Smooth muscle cell (in vitro differentiated cells): Measurements from ENCODE around the gene NLN. TPM values are rescaled to one million over a fixed set of nuclear protein-coding genes. Genes with fewer than 3 reads are reported as not detected.

ENCODE experiments used
- DNase-seq: peaks from one replicate; lab custom pipeline; 2025; ENCODE audit not compliant: unreplicated experiment; lab: John Stamatoyannopoulos, UW
- H2AFZ ChIP-seq: fragments of 200-600 bp; sonication (generic); 2 replicates; pipeline ENCODE4 v1.6.0; 2016; ENCODE audit warnings: antibody characterized with exemption, low read depth, mild to moderate bottlenecking
- H3F3A ChIP-seq: fragments of 200-600 bp; sonication (generic); 2 replicates; pipeline ENCODE4 v1.6.0; 2017; ENCODE audit warnings: antibody characterized with exemption, low read depth
- H3K27ac ChIP-seq: fragments of 200-600 bp; sonication (generic); 2 replicates; pipeline ENCODE4 v1.5.1; 2016; ENCODE audit warnings: low read depth, mild to moderate bottlenecking
- H3K27me3 ChIP-seq: fragments of 200-600 bp; sonication (generic); 2 replicates; pipeline ENCODE4 v1.6.1; 2016; ENCODE audit warnings: low read depth, mild to moderate bottlenecking
- H3K36me3 ChIP-seq: fragments of 200-600 bp; sonication (generic); 2 replicates; pipeline ENCODE4 v1.5.1; 2016; ENCODE audit warnings: low read depth
- H3K4me1 ChIP-seq: fragments of 200-600 bp; sonication (generic); 2 replicates; pipeline ENCODE4 v1.5.1; 2016; ENCODE audit warnings: low read depth
- H3K4me2 ChIP-seq: fragments of 200-600 bp; sonication (generic); 2 replicates; pipeline ENCODE4 v1.6.0; 2016; ENCODE audit warnings: mild to moderate bottlenecking
- H3K4me3 ChIP-seq: fragments of 200-600 bp; sonication (generic); 2 replicates; pipeline ENCODE4 v1.5.1; 2016; ENCODE audit warnings: mild to moderate bottlenecking
- H3K79me2 ChIP-seq: fragments of 200-600 bp; sonication (generic); 2 replicates; pipeline ENCODE4 v1.6.0; 2016; ENCODE audit warnings: low read depth, mild to moderate bottlenecking
- H3K9ac ChIP-seq: fragments of 200-600 bp; sonication (generic); 2 replicates; pipeline ENCODE4 v1.6.0; 2016; ENCODE audit warnings: low read depth
- H3K9me3 ChIP-seq: fragments of 200-600 bp; sonication (generic); replicated peaks from 2 replicates; pipeline ENCODE4 v1.5.1; 2016; ENCODE audit warnings: low read depth
- H4K20me1 ChIP-seq: fragments of 200-600 bp; sonication (generic); 2 replicates; pipeline ENCODE4 v1.6.0; 2016; ENCODE audit warnings: low read depth
- WGBS: methylation state at CpG from one replicate; pipeline ENCODE4 v1.1.7; 2016; ENCODE audit warnings: low lambda C conversion rate; 5-methylcytosine and 5-hydroxymethylcytosine counted together
- polyA plus RNA-seq: library from polyadenylated mRNA; unstranded; fragments of >200 nt; fragmentation: Nextera tagmentation; extraction: Ambion mirVana; gene quantifications from 2 replicates; pipeline ENCODE4 v1.2.1, GENCODE V29; 2016
- total RNA-seq: library from RNA; depleted of rRNA; stranded (reverse); fragments of >200 nt; gene quantifications from 2 replicates; pipeline ENCODE4 v1.2.3, GENCODE V29; 2014
- TF ChIP-seq, protein P1 (sequence below): fragments of 200-600 bp; sonication (generic); IDR thresholded peaks from 2 replicates; pipeline ENCODE4 v1.5.1; 2017; ENCODE audit warnings: borderline replicate concordance, mild to moderate bottlenecking, antibody characterized with exemption; ENCODE audit not compliant: insufficient read depth, poor library complexity, severe bottlenecking

NLN gene
- total and polyA plus RNA-seq, 2 experiments from 2014 or later = 31.9 to 33.6 TPM

DNA sequence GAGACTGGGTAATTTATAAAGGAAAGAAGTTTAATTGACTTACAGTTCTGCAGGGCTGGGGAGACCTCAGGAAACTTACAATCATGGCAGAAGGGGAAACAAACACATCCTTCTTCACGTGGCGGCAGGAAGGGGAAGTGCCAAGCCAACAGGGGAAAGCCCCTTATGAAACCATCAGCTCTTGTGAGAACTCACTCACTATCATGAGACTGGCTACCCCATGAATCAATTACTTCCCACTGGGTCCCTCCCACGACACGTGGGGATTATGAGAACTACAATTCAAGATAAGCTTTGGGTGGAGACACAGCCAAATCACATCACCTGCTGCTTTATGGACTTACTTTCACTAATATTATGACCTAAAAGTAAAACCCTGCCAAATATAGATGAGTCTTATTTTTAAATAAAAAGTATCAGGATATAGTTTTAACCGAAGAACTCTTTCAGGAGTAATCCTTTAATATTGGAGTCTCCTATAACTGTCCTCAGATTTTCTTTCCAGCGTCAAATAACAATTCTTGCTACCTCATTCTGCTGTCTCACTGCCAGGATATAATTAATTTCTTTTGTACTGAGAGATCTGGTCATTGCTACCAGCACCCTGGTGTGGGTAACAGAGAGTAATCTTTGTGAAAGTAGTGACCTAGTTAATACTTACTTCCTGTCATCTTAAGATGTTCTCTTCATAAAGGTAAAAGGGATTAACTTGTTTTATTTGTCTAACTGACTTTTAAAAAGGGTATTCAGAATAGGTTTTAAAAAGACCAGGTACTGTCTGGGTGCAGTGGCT is 68.6 kb downstream of the NLN start:
- TF ChIP-seq, protein P1, sequence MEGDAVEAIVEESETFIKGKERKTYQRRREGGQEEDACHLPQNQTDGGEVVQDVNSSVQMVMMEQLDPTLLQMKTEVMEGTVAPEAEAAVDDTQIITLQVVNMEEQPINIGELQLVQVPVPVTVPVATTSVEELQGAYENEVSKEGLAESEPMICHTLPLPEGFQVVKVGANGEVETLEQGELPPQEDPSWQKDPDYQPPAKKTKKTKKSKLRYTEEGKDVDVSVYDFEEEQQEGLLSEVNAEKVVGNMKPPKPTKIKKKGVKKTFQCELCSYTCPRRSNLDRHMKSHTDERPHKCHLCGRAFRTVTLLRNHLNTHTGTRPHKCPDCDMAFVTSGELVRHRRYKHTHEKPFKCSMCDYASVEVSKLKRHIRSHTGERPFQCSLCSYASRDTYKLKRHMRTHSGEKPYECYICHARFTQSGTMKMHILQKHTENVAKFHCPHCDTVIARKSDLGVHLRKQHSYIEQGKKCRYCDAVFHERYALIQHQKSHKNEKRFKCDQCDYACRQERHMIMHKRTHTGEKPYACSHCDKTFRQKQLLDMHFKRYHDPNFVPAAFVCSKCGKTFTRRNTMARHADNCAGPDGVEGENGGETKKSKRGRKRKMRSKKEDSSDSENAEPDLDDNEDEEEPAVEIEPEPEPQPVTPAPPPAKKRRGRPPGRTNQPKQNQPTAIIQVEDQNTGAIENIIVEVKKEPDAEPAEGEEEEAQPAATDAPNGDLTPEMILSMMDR = no peak
- H3K79me2 ChIP-seq = peaks cover 4% of the 10 kb centered on the region
- WGBS = 96% methylated on average over 6 of the region's 6 CpGs
- no peaks in the 10 kb centered on the region for H3F3A ChIP-seq
- no peak overlapping the region for H3K4me3 ChIP-seq
- H3K4me1 ChIP-seq = no peaks in the 10 kb centered on the region
- no peaks in the 10 kb centered on the region for H3K27me3 ChIP-seq
- no peak overlapping the region for H2AFZ ChIP-seq
- no peak overlapping the region for H3K4me2 ChIP-seq
- H3K36me3 ChIP-seq = peaks cover 4% of the 10 kb centered on the region
- no peaks in the 10 kb centered on the region for H3K9me3 ChIP-seq
- H3K9ac ChIP-seq = no peak overlapping the region
- no peaks in the 10 kb centered on the region for H4K20me1 ChIP-seq
- no peak overlapping the region for H3K27ac ChIP-seq
- DNase-seq = no peak

DNA sequence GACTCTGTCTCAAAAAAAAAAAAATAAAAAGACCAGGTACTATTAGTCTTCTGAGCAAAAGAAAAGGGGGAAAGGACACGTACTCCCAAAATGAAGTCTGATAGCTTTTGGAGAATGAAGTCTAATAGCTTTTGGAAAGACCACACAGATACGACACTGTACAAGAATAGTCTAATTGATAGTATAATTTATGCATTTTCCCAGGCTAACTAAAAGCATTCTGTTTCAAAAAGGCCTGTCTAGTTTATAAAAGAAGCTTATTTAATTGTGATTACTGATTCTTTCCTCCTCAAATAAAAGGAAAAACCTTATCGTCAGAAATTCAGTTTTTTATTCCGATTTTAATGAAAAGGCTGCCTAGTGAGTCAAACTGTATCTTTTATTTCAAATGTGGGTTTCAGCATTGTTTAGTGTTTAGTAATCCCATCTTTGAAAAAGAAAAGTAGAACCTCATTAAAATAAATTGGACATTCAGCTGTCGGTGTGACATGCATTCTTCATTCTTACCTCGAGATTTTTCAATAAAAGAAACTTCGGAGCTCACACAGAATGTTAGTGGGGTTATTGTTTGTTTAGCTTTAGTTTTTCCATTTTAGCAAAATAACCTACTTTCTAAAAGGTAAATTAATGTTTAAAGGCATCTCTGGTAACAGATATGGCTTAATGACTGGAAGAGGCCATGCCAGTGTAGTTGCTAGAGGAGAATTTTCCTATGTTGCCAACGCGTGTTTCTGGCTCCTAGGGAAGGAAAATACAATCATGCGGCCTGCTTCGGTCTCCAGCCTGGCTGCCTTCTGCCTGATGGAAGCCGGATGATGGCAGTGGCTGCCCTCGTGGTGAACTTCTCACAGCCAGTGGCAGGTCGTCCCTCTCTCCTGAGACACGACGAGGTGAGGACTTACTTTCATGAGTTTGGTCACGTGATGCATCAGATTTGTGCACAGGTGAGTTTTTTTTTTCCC is 70.0 kb downstream of the NLN start:
- no peak overlapping the region for H3K27ac ChIP-seq
- no peaks in the 10 kb centered on the region for H4K20me1 ChIP-seq
- peaks cover 4% of the 10 kb centered on the region for H3K36me3 ChIP-seq
- H3K27me3 ChIP-seq = no peaks in the 10 kb centered on the region
- TF ChIP-seq, protein P1 = no peak
- no peak overlapping the region for H3K4me3 ChIP-seq
- no peaks in the 10 kb centered on the region for H3K4me1 ChIP-seq
- no peaks in the 10 kb centered on the region for H3K9me3 ChIP-seq
- H3K9ac ChIP-seq = no peak overlapping the region
- no peak overlapping the region for H2AFZ ChIP-seq
- no peak overlapping the region for H3K4me2 ChIP-seq
- WGBS = 93% methylated on average over 17 of the region's 17 CpGs
- no peak for DNase-seq
- H3K79me2 ChIP-seq = peaks cover 4% of the 10 kb centered on the region
- no peaks in the 10 kb centered on the region for H3F3A ChIP-seq

DNA sequence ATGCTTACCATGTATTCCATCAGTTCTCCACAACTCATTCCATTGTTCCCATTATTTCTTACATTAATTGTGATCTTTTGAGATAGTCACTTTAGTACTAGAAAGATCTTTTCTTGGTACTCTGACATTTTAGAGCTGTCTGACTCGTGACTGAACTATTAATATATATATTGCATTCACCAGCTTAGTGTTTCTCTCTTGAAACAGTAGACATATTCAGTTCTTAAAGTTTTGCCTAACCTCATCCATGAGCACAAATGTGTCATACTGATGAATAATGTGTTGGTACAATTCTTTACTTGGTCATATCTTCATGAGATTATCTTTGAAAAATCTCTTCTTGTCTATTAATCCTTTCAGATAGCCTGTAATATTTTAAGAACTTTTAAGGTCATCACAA is 74.3 kb downstream of the NLN start:
- DNase-seq = no peak
- WGBS = 88% methylated on average over 1 of the region's 1 CpG

More for the DNA sequence above, 74.3 kb downstream of the NLN start:
- no peak overlapping the region for H3K4me3 ChIP-seq
- H2AFZ ChIP-seq = no peak overlapping the region
- H3K27me3 ChIP-seq = no peaks in the 10 kb centered on the region
- H3K9ac ChIP-seq = no peak overlapping the region
- no peak overlapping the region for H3K27ac ChIP-seq
- H4K20me1 ChIP-seq = no peaks in the 10 kb centered on the region
- no peak overlapping the region for H3K4me2 ChIP-seq
- no peaks in the 10 kb centered on the region for H3F3A ChIP-seq
- peaks cover 4% of the 10 kb centered on the region for H3K4me1 ChIP-seq
- TF ChIP-seq, protein P1 = no peak
- peaks cover 4% of the 10 kb centered on the region for H3K79me2 ChIP-seq
- H3K9me3 ChIP-seq = no peaks in the 10 kb centered on the region
- H3K36me3 ChIP-seq = no peaks in the 10 kb centered on the region
